NCI-H526 (cell line): ENCODE results near the gene FAM118A.
"Not testable (repeated sequence)": the region's sequence is repeated elsewhere in the genome, so short reads cannot be mapped to it uniquely, and the experiment has no call there.

Source experiments
- DNase-seq, 2 experiments: peaks; one replicate each; lab custom pipeline; 2025; lab: John Stamatoyannopoulos, UW

Gene FAM118A

GRCh38 chr22:45309422-45310227 is at the start of gene FAM118A:
Gene FAM118A, plus strand, starts transcription at chr22:45309934. Its CDS starts 12,446 bp downstream, at chr22:45322380.
- peak; percentile 72 to 91 for DNase-seq

- not testable (repeated sequence) for DNase-seq
These were observed 49.4 kb upstream of the FAM118A start for GRCh38 chr22:45260395-45260759.

GRCh38 chr22:45261407-45262088 is 48.2 kb upstream of the FAM118A start:
- no peak for DNase-seq

- no peak for DNase-seq
These were observed 47.4 kb upstream of the FAM118A start for GRCh38 chr22:45262195-45262930.

GRCh38 chr22:45262931-45263462 is 46.7 kb upstream of the FAM118A start:
- no peak for DNase-seq

- peak in 1 of 2 experiments; percentile 51 for DNase-seq
These were observed 46.1 kb upstream of the FAM118A start for GRCh38 chr22:45263463-45264269.

GRCh38 chr22:45265535-45265934 is 44.2 kb upstream of the FAM118A start:
- DNase-seq = no peak

GRCh38 chr22:45268167-45268957 is 41.4 kb upstream of the FAM118A start:
- peak in 1 of 2 experiments; percentile 61 for DNase-seq

- peak in 1 of 2 experiments; percentile 68 for DNase-seq
These were observed 40.5 kb upstream of the FAM118A start for GRCh38 chr22:45268958-45269844.

- no peak for DNase-seq
These were observed 39.4 kb upstream of the FAM118A start for GRCh38 chr22:45270095-45271020.

GRCh38 chr22:45271667-45272201 is 38.0 kb upstream of the FAM118A start:
- DNase-seq = no peak

GRCh38 chr22:45272498-45272897 is 37.2 kb upstream of the FAM118A start:
- no peak for DNase-seq

GRCh38 chr22:45273452-45274075 is 36.2 kb upstream of the FAM118A start:
- no peak for DNase-seq

- DNase-seq = no peak
These were observed 33.1 kb upstream of the FAM118A start for GRCh38 chr22:45276507-45277105.

GRCh38 chr22:45277720-45278119 is 32.0 kb upstream of the FAM118A start:
- DNase-seq = not testable (repeated sequence)

- DNase-seq = no peak
These were observed 31.6 kb upstream of the FAM118A start for GRCh38 chr22:45278125-45278524.

GRCh38 chr22:45280587-45280980 is 29.1 kb upstream of the FAM118A start:
- no peak for DNase-seq
